Peyer's patch (tissue), 4 donors: ENCODE data around the gene TLE5.

ENCODE experiments used
- POLR2A ChIP-seq, 2 donors: fragments of 450-650 bp; IDR thresholded peaks; one replicate each; pipeline ENCODE4 v1.5.1; 2017; ENCODE audit warnings: antibody characterized with exemption in 2 of 2, mild to moderate bottlenecking in 2 of 2, moderate library complexity in 2 of 2
- TF ChIP-seq, protein P1 (sequence below), 6 experiments: fragments of 450-650 bp in 4 of 6; fragments of 200-600 bp in 2 of 6; sonication (generic) in 1 of 6; IDR thresholded peaks; one replicate each; pipeline ENCODE4 v1.5.1; 2017 to 2019; ENCODE audit warnings: antibody characterized with exemption in 6 of 6, mild to moderate bottlenecking in 3 of 6, moderate library complexity in 1 of 6

- TF ChIP-seq, protein P1, sequence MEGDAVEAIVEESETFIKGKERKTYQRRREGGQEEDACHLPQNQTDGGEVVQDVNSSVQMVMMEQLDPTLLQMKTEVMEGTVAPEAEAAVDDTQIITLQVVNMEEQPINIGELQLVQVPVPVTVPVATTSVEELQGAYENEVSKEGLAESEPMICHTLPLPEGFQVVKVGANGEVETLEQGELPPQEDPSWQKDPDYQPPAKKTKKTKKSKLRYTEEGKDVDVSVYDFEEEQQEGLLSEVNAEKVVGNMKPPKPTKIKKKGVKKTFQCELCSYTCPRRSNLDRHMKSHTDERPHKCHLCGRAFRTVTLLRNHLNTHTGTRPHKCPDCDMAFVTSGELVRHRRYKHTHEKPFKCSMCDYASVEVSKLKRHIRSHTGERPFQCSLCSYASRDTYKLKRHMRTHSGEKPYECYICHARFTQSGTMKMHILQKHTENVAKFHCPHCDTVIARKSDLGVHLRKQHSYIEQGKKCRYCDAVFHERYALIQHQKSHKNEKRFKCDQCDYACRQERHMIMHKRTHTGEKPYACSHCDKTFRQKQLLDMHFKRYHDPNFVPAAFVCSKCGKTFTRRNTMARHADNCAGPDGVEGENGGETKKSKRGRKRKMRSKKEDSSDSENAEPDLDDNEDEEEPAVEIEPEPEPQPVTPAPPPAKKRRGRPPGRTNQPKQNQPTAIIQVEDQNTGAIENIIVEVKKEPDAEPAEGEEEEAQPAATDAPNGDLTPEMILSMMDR (IDR thresholded peaks at IDR 0.05) = no peak
- no peak for TF ChIP-seq POLR2A (IDR thresholded peaks at IDR 0.05)
Measured at GRCh38 chr19:3067563-3067962, 5.3 kb upstream of the TLE5 start.
